Kidney tubule cell (primary cell): ENCODE data around the gene FAM131B.

Source experiments
- DNase-seq: peaks from one replicate; pipeline ENCODE4 v3.0.0-alpha.2; 2018; ENCODE audit warnings: low spot score

The FAM131B gene

DNA sequence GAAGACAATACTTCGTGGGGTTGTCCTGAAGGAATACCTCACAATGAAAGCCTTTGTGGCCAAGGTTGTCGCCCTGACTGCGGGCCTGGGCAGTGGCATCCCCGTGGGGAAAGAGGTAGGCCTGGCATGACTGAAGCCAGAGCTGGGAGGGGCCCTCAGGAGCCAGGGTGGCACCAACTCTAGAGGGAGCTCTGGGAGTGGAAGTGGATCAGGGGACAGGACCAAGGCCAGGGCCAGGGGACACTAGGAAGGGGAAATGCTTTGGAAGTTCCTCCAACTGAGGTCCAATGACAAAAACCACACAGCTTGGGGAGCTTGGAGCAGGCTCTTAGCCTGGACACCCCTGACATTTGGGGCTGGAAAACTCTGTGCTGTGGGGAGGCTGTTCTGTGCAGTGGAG, 40.8 kb downstream of the FAM131B start:
- peak; percentile 27 for DNase-seq

DNA sequence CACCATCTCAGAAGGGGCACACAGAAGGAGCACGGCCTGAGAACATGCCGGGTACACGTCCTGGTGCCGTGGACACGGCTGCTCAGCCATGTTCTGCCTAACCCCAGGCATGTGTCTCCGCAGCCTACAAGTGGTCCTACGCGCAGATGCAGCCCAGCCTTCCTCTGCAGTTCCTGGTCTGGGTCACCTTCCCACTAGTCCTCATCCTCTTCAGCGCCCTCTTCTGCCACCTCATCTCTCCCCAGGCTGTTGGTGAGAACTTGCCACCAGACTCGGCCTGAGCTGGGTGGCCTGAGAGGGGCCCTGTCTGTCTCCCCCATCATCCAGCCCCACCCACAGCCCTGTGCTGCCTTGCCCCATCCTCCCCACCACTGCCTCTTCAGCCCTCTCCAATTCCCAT, 41.3 kb downstream of the FAM131B start:
- DNase-seq: no peak

DNA sequence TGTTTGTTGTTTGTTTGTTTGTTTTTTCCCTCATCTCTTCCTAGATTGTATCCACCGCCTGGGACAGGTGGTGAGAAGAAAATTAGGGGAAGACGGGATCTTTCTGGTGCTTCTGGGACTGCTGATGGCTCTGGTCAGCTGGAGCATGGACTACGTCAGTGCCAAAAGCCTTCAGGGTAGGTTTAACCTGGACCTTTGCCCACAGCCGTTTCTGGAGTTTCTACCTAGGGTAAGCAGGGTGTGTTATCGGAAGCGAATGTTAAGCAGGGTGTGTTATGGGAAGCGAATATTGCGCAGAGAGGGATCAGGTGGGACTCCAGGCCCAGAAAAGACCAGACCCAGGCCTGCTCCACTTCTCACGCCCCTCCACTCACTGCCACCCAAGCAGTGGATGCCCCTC, 41.9 kb downstream of the FAM131B start:
- DNase-seq: no peak

DNA sequence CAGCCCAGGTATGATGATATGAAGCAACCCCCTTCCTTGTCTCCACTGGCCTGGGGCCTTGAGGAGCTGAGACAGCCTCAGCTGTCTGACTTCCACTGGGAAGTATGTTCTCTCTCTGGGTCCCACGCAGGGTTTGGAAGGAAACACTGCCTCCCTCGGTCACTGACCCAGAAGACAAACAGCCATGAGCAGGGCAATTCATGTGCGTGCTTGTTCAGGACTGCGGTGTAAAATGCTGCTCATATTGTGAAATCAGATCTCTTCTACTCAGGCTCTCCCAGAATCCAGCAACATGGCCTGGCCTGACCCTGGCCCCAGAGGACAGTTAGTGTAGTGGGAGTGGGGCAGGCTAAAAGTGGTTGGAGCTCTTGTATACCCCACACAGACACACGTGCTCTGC, 43.9 kb downstream of the FAM131B start:
- no peak for DNase-seq

DNA sequence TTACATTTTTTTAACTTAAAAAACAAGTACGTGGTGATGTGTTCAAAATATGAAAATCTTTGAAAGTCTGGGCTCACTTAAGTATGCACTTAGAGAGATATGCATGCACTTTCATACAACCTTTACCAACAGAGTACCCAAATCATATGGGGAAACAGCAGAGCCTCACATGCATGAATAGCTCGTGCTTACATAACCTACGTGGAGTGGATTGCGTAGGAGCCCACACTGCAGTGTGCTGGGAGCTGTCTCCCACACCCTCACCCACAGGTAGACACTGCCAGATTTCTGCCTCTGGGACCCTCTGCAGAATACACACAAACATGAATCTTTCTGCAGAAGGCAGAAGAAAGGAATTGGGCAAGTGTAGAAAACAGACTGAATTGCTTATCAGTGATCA, 46.0 kb downstream of the FAM131B start:
- DNase-seq: no peak

DNA sequence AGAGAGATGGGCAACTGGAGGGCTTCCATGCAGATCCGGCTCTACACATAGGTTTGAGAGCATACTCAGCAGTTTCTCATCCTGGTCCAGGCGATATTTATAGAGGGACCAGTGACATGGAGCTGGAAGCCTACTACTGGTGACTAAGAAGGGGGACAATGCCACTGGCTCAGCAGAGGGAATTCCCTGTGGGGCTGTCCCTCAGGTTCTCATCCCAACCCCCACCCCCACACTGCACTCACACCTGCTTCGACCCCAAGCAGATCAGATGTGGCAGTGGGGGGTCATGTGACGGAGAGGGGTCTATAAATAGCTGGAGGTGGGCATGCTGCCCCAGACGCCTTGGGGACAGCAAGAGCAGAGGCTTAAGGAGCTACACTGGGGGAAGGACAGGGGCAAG, 46.7 kb downstream of the FAM131B start, which contains the start of gene CLCN1:
Gene CLCN1, plus strand, starts transcription at position 336 of the 400 bp plus-strand sequence. CDS start 102 bp downstream, outside the sequence.
- DNase-seq: no peak

DNA sequence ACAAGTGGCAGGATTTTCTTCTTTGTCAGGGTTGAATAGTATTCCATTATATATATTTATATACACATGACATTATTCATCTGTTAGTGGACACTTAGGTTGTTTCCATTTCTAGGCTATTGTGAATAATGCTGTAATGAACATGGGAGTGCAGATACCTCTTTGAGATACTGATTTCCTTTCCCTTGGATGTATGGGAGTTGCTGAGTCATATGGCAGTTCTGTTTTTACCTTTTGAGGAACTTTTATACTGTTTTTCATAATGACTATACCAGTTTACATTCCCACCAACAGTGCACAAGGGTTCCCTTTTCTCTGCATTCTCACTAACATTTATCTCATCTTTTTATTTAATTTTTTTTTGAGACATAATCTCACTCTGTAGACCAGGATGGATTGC, 48.4 kb downstream of the FAM131B start:
- DNase-seq: no peak

DNA sequence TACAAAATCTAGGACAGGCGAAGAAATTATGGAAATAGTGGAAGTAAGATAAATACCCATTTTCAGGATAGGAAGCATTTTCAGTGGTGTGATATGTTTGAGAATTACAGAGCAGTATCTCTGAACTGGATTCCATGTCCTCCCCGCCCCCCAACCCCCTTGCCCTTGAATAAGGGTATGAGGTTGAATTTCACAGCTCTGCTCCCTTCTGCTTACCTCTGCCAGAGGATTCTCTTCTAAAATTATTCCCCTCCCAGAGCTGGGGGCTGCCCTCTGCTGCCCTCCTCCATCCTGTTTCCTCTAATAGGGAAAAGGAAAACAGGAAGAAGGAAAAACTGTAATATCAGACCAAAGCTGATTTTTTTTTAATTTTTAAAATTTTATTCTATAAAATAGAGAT, 53.9 kb downstream of the FAM131B start:
- no peak for DNase-seq

DNA sequence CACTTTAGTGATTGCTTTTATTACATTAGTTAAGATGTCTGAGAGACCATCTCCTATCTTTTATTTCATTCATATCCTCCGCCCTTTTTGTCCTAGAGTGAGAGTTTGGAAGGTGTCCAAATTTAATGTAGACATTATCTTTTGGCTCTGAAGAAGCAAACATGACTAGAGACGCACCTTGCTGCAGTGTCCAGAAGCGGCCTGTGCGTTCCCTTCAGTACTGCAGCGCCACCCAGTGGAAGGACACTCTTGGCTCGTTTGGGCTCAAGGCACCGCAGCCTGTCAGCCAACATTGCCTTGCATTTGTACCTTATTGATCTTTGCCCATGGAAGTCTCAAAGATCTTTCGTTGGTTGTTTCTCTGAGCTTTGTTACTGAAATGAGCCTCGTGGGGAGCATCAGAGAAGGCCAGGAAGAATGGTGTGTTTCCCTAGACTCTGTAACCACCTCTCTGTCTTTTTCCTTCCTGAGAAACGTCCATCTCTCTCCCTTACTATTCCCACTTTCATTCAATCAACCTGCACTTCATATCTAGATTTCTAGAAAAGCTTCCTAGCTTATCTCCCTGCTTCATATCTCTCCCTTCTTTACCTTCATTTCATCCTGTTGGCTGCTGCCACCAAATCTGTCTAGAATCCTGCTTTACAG, 57.0 kb downstream of the FAM131B start:
- DNase-seq: peak; percentile 51

DNA sequence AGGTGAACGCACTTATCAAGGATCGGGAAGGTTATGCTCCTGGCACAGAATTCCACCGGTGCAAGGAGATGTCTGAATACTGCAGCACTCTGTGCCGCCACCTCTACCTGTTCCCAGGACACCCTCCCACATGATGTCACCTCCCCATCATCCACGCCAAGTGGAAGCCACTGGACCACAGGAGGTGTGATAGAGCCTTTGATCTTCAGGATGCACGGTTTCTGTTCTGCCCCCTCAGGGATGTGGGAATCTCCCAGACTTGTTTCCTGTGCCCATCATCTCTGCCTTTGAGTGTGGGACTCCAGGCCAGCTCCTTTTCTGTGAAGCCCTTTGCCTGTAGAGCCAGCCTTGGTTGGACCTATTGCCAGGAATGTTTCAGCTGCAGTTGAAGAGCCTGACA, 57.6 kb downstream of the FAM131B start:
- DNase-seq: no peak

DNA sequence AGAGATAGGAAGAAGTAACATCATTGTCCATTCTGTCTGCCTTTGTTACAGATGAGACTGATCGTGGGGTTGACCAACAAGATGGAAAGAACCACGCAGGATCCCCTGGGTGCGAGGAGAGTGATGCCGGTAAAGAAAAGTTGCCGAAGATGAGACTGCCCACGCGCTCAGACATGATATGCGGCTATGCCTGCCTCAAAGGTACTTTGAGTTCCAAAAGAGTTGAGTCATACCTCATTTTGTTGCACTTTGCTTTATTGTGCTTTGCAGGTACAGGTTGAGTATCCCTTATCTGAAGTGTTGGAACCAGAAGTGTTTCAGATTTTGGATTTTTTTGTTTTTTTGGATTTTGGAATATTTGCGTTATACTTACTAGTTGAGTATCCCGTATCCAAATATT, 58.8 kb downstream of the FAM131B start:
- no peak for DNase-seq
